Esophagus squamous epithelium (tissue), 5 donors: ENCODE measurements around the gene FYCO1. TPM values are rescaled to one million over a fixed set of nuclear protein-coding genes. Genes with fewer than 3 reads are reported as not detected.
A peak's percentile ranks its signal among the peaks of the same experiment; 100 is the strongest.

ENCODE experiments used
- DNase-seq: peaks from one replicate; lab custom pipeline; 2025; lab: John Stamatoyannopoulos, UW
- H3K27ac ChIP-seq, 4 donors: fragments of 200-600 bp; sonication (generic); one replicate each; pipeline ENCODE4 v1.5.1; 2016 to 2019; ENCODE audit warnings: mild to moderate bottlenecking in 1 of 4
- H3K27me3 ChIP-seq, 4 donors: fragments of 200-600 bp; sonication (generic); 1 replicate in 3 of 4; 2 replicates in 1 of 4; pipeline versions ENCODE4 v1.5.1 to v1.6.0; 2017 to 2021; ENCODE audit warnings: antibody characterized with exemption in 1 of 4
- H3K36me3 ChIP-seq, 3 donors: fragments of 200-600 bp; sonication (generic); one replicate each; pipeline ENCODE4 v1.5.1; 2016 to 2019
- H3K4me1 ChIP-seq, 3 donors: fragments of 200-600 bp; sonication (generic); one replicate each; pipeline ENCODE4 v1.5.1; 2017 to 2019
- H3K4me3 ChIP-seq, 4 donors: fragments of 200-600 bp; sonication (generic); 1 replicate in 3 of 4; 2 replicates in 1 of 4; pipeline ENCODE4 v1.5.1; 2016 to 2019; ENCODE audit warnings: mild to moderate bottlenecking in 2 of 4, moderate library complexity in 1 of 4
- H3K9me3 ChIP-seq, 3 donors: fragments of 200-600 bp; sonication (generic); one replicate each; pipeline ENCODE4 v1.5.1; 2016 to 2019
- POLR2A ChIP-seq, 4 donors: fragments of 450-650 bp; IDR thresholded peaks; one replicate each; pipeline ENCODE4 v1.6.1; 2017; ENCODE audit warnings: antibody characterized with exemption in 4 of 4, mild to moderate bottlenecking in 4 of 4, moderate library complexity in 3 of 4
- WGBS, 2 donors: methylation state at CpG; one replicate each; pipeline ENCODE4 v1.1.5; 2018; 5-methylcytosine and 5-hydroxymethylcytosine counted together
- intact Hi-C: fragments of 100-400 bp; cut with DNase I; formaldehyde crosslinking; loops from one replicate; pipeline ENCODE4 v1.15.0; 2022
- total RNA-seq, 4 donors: library from RNA; depleted of rRNA; stranded (reverse); fragments of >200 nt; gene quantifications; one replicate each; pipeline ENCODE4 v1.1.0, GENCODE V29; 2016
- TF ChIP-seq, protein P1 (sequence below), 6 experiments: fragments of 450-650 bp in 4 of 6; fragments of 200-600 bp in 2 of 6; sonication (generic) in 2 of 6; IDR thresholded peaks; one replicate each; pipeline ENCODE4 v1.5.1; 2016 to 2019; ENCODE audit warnings: antibody characterized with exemption in 6 of 6, mild to moderate bottlenecking in 4 of 6, moderate library complexity in 4 of 6
- donor health status: DM: yes; HTN: yes; CAD: no.

FYCO1 gene
- total RNA-seq, 4 donors from 2014 or later, result 17.8 to 33.3 (median 25.0) TPM

DNA sequence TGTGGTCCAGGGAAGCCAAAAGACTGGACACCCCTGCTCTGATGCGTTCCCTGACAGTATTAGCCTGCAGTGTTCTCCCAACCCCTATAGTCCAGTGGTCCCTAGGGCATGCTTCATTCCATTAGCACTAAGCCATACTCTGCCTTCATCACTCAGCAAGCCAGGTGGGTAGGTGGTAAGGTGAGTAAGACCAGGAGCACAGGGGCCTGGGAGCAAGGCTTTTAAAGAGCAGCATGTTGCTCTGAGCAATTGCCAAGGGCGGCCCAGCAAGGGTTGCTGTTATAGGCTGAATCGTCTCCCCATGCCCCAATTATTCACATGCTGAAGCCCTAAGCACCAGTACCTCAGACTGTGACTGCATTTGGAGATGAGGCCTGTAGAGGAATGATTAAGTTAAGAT, 41.3 kb downstream of the FYCO1 start:
- 100% methylated on average over 1 to 2 of the region's 3 CpGs for WGBS, 2 donors
- no peak for DNase-seq
- Histone ChIP-seq H3K9me3 (no peaks in the 10 kb centered on the region), H3K4me1 (peaks cover 0 to 27% (median 0%) of the 10 kb centered on the region in 3 donors), H3K27me3 (no peaks in the 10 kb centered on the region), H3K27ac (no peak overlapping the region), H3K4me3 (no peak overlapping the region), H3K36me3 (peaks cover 17 to 100% (median 55%) of the 10 kb centered on the region in 3 donors)
- TF ChIP-seq, protein P1, sequence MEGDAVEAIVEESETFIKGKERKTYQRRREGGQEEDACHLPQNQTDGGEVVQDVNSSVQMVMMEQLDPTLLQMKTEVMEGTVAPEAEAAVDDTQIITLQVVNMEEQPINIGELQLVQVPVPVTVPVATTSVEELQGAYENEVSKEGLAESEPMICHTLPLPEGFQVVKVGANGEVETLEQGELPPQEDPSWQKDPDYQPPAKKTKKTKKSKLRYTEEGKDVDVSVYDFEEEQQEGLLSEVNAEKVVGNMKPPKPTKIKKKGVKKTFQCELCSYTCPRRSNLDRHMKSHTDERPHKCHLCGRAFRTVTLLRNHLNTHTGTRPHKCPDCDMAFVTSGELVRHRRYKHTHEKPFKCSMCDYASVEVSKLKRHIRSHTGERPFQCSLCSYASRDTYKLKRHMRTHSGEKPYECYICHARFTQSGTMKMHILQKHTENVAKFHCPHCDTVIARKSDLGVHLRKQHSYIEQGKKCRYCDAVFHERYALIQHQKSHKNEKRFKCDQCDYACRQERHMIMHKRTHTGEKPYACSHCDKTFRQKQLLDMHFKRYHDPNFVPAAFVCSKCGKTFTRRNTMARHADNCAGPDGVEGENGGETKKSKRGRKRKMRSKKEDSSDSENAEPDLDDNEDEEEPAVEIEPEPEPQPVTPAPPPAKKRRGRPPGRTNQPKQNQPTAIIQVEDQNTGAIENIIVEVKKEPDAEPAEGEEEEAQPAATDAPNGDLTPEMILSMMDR (IDR thresholded peaks at IDR 0.05), result no peak
- no peak for TF ChIP-seq POLR2A (IDR thresholded peaks at IDR 0.05)
- intact Hi-C loops, result no loop called here

GRCh38 chr3:45953536-45953935, 42.1 kb downstream of the FYCO1 start:
- H3K4me3 ChIP-seq, result no peak overlapping the region
- H3K4me1 ChIP-seq, result peaks cover 0 to 29% (median 0%) of the 10 kb centered on the region in 3 donors
- TF ChIP-seq POLR2A (IDR thresholded peaks at IDR 0.05), result no peak
- TF ChIP-seq, protein P1 (IDR thresholded peaks at IDR 0.05), result no peak
- no peak overlapping the region for H3K27ac ChIP-seq
- WGBS, 2 donors, result 85 to 94% methylated on average over 4 of the region's 4 CpGs
- intact Hi-C loops, result no loop called here
- no peaks in the 10 kb centered on the region for H3K9me3 ChIP-seq
- no peaks in the 10 kb centered on the region for H3K27me3 ChIP-seq
- peaks cover 19 to 100% (median 48%) of the 10 kb centered on the region in 3 donors for H3K36me3 ChIP-seq
- DNase-seq, result no peak

DNA sequence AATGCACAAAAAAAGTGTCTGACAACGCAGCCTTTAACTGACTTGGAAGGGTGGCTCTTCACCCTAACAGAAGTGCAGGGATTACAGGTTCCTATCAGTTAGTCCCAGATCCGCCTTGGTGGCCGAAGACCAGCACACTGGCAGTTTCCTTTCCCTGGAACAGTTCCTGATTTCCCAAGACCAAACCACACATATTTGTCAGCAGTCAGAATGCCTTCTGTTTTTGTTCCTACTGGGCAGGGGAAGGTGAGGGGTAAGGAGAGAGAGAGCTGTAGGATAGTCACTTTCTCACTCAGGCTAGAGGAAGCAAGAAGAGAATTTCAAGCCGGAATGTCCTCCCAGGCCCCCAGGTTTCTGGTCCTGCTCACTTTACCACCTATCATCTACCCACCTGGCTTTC, 43.2 kb downstream of the FYCO1 start:
- 68 to 90% methylated on average over 4 of the region's 4 CpGs for WGBS, 2 donors
- no peaks in the 10 kb centered on the region for H3K27me3 ChIP-seq
- H3K27ac ChIP-seq, result no peak overlapping the region
- no peak for TF ChIP-seq POLR2A (IDR thresholded peaks at IDR 0.05)
- TF ChIP-seq, protein P1 (IDR thresholded peaks at IDR 0.05), result no peak
- no peak for DNase-seq
- intact Hi-C loops, result no loop called here
- no peaks in the 10 kb centered on the region for H3K9me3 ChIP-seq
- H3K36me3 ChIP-seq, result peaks cover 19 to 100% (median 51%) of the 10 kb centered on the region in 3 donors
- no peak overlapping the region for H3K4me3 ChIP-seq
- peaks cover 0 to 19% (median 0%) of the 10 kb centered on the region in 3 donors for H3K4me1 ChIP-seq

DNA sequence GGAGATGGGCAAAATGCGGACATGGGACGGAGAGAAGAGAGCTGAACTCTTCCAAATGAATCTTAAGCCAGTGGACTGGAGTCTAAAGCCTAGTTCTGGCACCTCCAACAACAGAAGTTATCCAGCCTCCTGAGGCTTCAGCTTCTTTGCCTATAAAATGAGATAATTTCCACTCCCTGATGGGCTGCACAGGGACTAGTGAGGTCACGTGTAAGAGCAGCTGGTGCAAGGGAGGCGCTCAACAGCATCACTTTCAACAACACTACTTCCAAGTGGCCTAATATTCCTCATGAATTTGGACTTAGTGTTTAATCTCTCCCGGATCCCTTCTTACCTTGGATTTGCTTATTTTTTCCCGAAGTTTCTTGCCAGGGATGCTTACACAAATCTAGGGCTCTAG, 43.7 kb downstream of the FYCO1 start:
- Histone ChIP-seq H3K27me3 (no peaks in the 10 kb centered on the region), H3K27ac (peak overlapping the region in 1 of 4 donors; percentile 54), H3K36me3 (peaks cover 19 to 100% (median 56%) of the 10 kb centered on the region in 3 donors), H3K4me1 (peaks cover 0 to 17% (median 0%) of the 10 kb centered on the region in 3 donors), H3K4me3 (no peak overlapping the region), H3K9me3 (no peaks in the 10 kb centered on the region)
- WGBS, 2 donors, result 84 to 93% methylated on average over 6 of the region's 6 CpGs
- intact Hi-C loops, result no loop called here
- TF ChIP-seq POLR2A (IDR thresholded peaks at IDR 0.05), result no peak
- TF ChIP-seq, protein P1 (IDR thresholded peaks at IDR 0.05), result no peak
- DNase-seq, result no peak

DNA sequence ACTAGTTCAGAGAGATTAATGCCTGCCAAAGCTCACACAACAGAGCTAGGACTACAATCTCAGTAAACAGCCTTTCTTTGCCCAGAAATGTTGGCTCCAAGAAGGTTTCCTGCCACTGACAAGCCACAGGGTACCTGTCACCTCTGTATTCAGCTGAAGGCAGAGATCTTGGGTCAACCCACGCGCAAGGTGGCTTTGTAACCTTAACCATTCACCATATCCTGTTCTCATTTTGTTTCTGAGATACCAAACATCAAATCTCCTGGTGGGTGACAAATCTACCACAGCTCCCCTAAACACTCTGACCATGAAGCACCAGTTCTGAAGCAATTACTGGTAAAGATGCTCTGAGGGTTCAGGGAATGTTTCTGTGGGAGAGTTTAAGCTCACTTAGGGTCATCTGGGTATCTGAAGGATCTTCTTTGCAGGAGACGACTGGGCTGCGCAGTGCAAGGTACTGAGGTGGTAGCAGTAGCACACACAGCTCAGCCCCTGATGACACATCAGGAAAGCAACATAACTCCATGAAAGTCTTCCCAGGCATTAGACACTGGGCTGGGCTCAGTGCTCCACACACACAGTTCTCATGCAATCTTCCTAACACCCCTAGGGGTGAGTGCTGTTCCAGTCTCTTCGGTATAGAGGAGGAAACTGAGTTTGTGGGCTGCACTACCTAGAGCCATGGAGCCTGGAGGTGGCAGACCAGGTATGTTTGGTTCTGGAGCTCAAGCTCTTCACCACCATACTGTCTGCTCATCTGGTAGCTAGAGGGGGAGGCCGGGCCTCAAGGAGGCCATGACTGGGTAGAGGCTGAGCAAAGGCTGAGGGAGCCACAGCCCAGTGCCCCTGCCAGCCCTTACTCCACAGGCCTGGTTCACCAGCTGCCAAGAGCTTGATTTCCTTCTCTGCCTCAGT, 44.7 kb downstream of the FYCO1 start:
- no peak for DNase-seq
- Histone ChIP-seq H3K36me3 (peaks cover 19 to 100% (median 60%) of the 10 kb centered on the region in 3 donors), H3K4me3 (no peak overlapping the region), H3K27me3 (no peaks in the 10 kb centered on the region), H3K4me1 (peaks cover 0 to 17% (median 0%) of the 10 kb centered on the region in 3 donors), H3K9me3 (no peaks in the 10 kb centered on the region), H3K27ac (peak overlapping the region in 2 of 4 donors; percentile 61 to 67)
- peak in 1 of 4 donors; percentile 19 for TF ChIP-seq POLR2A (IDR thresholded peaks at IDR 0.05)
- TF ChIP-seq, protein P1 (IDR thresholded peaks at IDR 0.05), result no peak
- 83 to 98% methylated on average over 4 to 5 of the region's 6 CpGs for WGBS, 2 donors
- intact Hi-C loops, result no loop called here
